Liver (tissue), 3 donors: ENCODE data around the gene HDAC9.

ENCODE experiments used
- ATF3 ChIP-seq: IDR thresholded peaks from 2 replicates; pipeline ENCODE4 v1.6.1; 2016; ENCODE audit warnings: antibody characterized with exemption
- CTCF ChIP-seq: fragments of 150-350 bp; IDR thresholded peaks from 2 replicates; pipeline ENCODE4 v1.5.1; 2017; ENCODE audit warnings: improper control_type of control experiment, low read depth, low read length; ENCODE audit not compliant: missing input control
- FOXA1 ChIP-seq: IDR thresholded peaks from 2 replicates; pipeline ENCODE4 v1.6.1; 2016; ENCODE audit warnings: antibody characterized with exemption
- GABPA ChIP-seq, 2 donors: IDR thresholded peaks in 1 of 2; conservative IDR thresholded peaks in 1 of 2; 2 replicates each; pipeline ENCODE4 v1.6.1; 2016; ENCODE audit warnings: antibody characterized with exemption in 2 of 2, mild to moderate bottlenecking in 1 of 2, moderate library complexity in 1 of 2
- MAX ChIP-seq: IDR thresholded peaks from 2 replicates; pipeline ENCODE4 v1.6.1; 2016; ENCODE audit warnings: antibody characterized with exemption
- RAD21 ChIP-seq, 2 donors: IDR thresholded peaks; 2 replicates each; pipeline ENCODE4 v1.6.1; 2016; ENCODE audit warnings: antibody characterized with exemption in 2 of 2, mild to moderate bottlenecking in 2 of 2
- REST ChIP-seq: IDR thresholded peaks from 2 replicates; pipeline ENCODE4 v1.6.1; 2016; ENCODE audit warnings: antibody characterized with exemption, mild to moderate bottlenecking
- SP1 ChIP-seq: IDR thresholded peaks from 2 replicates; pipeline ENCODE4 v1.6.1; 2018; ENCODE audit warnings: antibody characterized with exemption, mild to moderate bottlenecking
- TAF1 ChIP-seq: conservative IDR thresholded peaks from 2 replicates; pipeline ENCODE4 v1.6.1; 2016; ENCODE audit warnings: antibody characterized with exemption, mild to moderate bottlenecking
- YY1 ChIP-seq: IDR thresholded peaks from 2 replicates; pipeline ENCODE4 v1.6.1; 2016; ENCODE audit warnings: antibody characterized with exemption, mild to moderate bottlenecking
- ZBTB33 ChIP-seq: IDR thresholded peaks from 2 replicates; pipeline ENCODE4 v1.6.1; 2016; ENCODE audit warnings: antibody characterized with exemption
- donor health status: healthy.
- donor health status: healthy.

- no peak for TF ChIP-seq CTCF
- no peak for TF ChIP-seq MAX
- TF ChIP-seq YY1: no peak
- no peak for TF ChIP-seq FOXA1
- no peak for TF ChIP-seq SP1
- no peak for TF ChIP-seq ZBTB33
- no peak for TF ChIP-seq ATF3
- TF ChIP-seq GABPA (IDR thresholded peaks at IDR 0.05 in 1 of 2, conservative IDR thresholded peaks at IDR 0.05 in 1 of 2): no peak
- TF ChIP-seq RAD21 (IDR thresholded peaks at IDR 0.05): no peak
- no peak for TF ChIP-seq REST
- TF ChIP-seq TAF1: no peak
Observed at GRCh38 chr7:18491871-18492270, 3.7 kb upstream of the HDAC9 start.
